Astrocyte (in vitro differentiated cells and primary cell): Measurements from ENCODE around the gene ADIPOQ. TPM values are rescaled to one million over a fixed set of nuclear protein-coding genes. Genes with fewer than 3 reads are reported as not detected.

ENCODE experiments used
- DNase-seq: peaks from one replicate; pipeline ENCODE4 v3.0.0-alpha.2; 2010; ENCODE audit warnings: low read depth
- FAIRE-seq: peaks from 2 replicates; lab custom pipeline; 2011; peaks lifted over from hg19 to GRCh38; lab: Jason Lieb, UNC
- H2AFZ ChIP-seq: 2 replicates; pipeline ENCODE4 v1.6.0; 2012; ENCODE audit warnings: low read depth, low read length, inconsistent platforms
- H3K27ac ChIP-seq: 2 replicates; pipeline ENCODE4 v1.5.1; 2011; ENCODE audit warnings: low read depth, low read length, inconsistent platforms
- H3K27me3 ChIP-seq: 2 replicates; pipeline ENCODE4 v1.6.0; 2011; ENCODE audit warnings: low read length, inconsistent platforms; ENCODE audit not compliant: insufficient read depth
- H3K36me3 ChIP-seq: 2 replicates; pipeline ENCODE4 v1.5.1; 2011; ENCODE audit warnings: low read length, inconsistent platforms; ENCODE audit not compliant: insufficient read depth
- H3K4me1 ChIP-seq: 2 replicates; pipeline ENCODE4 v1.5.1; 2011; ENCODE audit warnings: low read length, inconsistent platforms; ENCODE audit not compliant: insufficient read depth
- H3K4me2 ChIP-seq: 2 replicates; pipeline ENCODE4 v1.6.0; 2012; ENCODE audit warnings: low read length, inconsistent platforms
- H3K4me3 ChIP-seq: 2 replicates; pipeline ENCODE4 v1.5.1; 2011; ENCODE audit warnings: low read depth, mild to moderate bottlenecking, low read length, inconsistent platforms; ENCODE audit not compliant: insufficient read depth
- H3K79me2 ChIP-seq: 2 replicates; pipeline ENCODE4 v1.6.0; 2012; ENCODE audit warnings: mild to moderate bottlenecking, low read length, inconsistent platforms; ENCODE audit not compliant: insufficient read depth
- H3K9ac ChIP-seq: 2 replicates; pipeline ENCODE4 v1.6.0; 2012; ENCODE audit warnings: mild to moderate bottlenecking, low read length, inconsistent platforms
- H3K9me3 ChIP-seq: 2 replicates; pipeline ENCODE4 v1.5.1; 2012; ENCODE audit warnings: low read depth, mild to moderate bottlenecking, low read length, inconsistent platforms; ENCODE audit not compliant: insufficient read depth
- H4K20me1 ChIP-seq: 2 replicates; pipeline ENCODE4 v1.6.0; 2012; ENCODE audit warnings: low read length, inconsistent platforms; ENCODE audit not compliant: insufficient read depth
- H3K27ac Mint-ChIP-seq: one replicate; pipeline ENCODE4 v1.8.0; 2021; ENCODE audit warnings: mild to moderate bottlenecking, mixed read lengths; ENCODE audit not compliant: unreplicated experiment
- H3K27me3 Mint-ChIP-seq: one replicate; pipeline ENCODE4 v1.8.0; 2021; ENCODE audit warnings: low read depth, mixed read lengths; ENCODE audit not compliant: unreplicated experiment
- H3K36me3 Mint-ChIP-seq: one replicate; pipeline ENCODE4 v1.8.0; 2021; ENCODE audit warnings: low read depth, mixed read lengths; ENCODE audit not compliant: unreplicated experiment
- H3K4me1 Mint-ChIP-seq: one replicate; pipeline ENCODE4 v1.8.0; 2021; ENCODE audit warnings: low read depth, mixed read lengths; ENCODE audit not compliant: unreplicated experiment
- H3K4me3 Mint-ChIP-seq: one replicate; pipeline ENCODE4 v1.8.0; 2021; ENCODE audit warnings: mild to moderate bottlenecking, moderate library complexity, mixed read lengths; ENCODE audit not compliant: unreplicated experiment
- H3K9me3 Mint-ChIP-seq: one replicate; pipeline ENCODE4 v1.8.0; 2021; ENCODE audit warnings: mild to moderate bottlenecking, mixed read lengths; ENCODE audit not compliant: unreplicated experiment
- EZH2 ChIP-seq: IDR thresholded peaks from 2 replicates; pipeline ENCODE4 v1.6.1; 2012; ENCODE audit warnings: mild to moderate bottlenecking, low read length, inconsistent platforms; ENCODE audit not compliant: insufficient read depth
- total RNA-seq: library from RNA; stranded (reverse); gene quantifications from 2 replicates; pipeline ENCODE4 v1.2.1, GENCODE V29; 2021
- TF ChIP-seq, protein P1 (sequence below): IDR thresholded peaks from 2 replicates; pipeline ENCODE4 v1.5.1; 2011; ENCODE audit warnings: low read depth, mild to moderate bottlenecking, inconsistent platforms, low read length, moderate library complexity; ENCODE audit not compliant: insufficient read depth

ADIPOQ gene
- total RNA-seq, 1 donor from 2014 or later = not detected

DNA sequence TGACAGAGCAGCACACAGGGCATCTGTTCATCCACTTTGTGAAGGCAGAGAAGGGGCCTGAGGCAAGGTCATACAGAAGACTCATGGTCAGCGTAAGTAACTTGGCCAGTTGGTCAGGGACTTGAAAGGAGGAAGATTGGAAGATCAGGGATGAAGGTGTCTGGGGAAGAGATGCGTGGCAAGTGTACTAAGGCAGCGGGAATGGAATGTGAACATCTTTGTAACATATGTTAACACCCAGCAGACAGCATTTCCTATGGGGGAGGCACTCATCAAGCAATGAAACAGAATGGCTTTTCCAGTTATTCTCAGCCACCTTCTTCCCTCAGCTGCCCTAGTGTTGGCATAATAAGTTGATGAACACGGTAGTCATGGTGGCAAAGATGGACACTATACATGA is 28.4 kb upstream of the ADIPOQ start:
- DNase-seq = no peak
- Mint-ChIP-seq H3K27me3 (no peaks in the 10 kb centered on the region), H3K27ac (no peak overlapping the region), H3K4me1 (peaks cover 7% of the 10 kb centered on the region), H3K36me3 (no peaks in the 10 kb centered on the region), H3K9me3 (no peaks in the 10 kb centered on the region), H3K4me3 (no peak overlapping the region)
- TF ChIP-seq, protein P1, sequence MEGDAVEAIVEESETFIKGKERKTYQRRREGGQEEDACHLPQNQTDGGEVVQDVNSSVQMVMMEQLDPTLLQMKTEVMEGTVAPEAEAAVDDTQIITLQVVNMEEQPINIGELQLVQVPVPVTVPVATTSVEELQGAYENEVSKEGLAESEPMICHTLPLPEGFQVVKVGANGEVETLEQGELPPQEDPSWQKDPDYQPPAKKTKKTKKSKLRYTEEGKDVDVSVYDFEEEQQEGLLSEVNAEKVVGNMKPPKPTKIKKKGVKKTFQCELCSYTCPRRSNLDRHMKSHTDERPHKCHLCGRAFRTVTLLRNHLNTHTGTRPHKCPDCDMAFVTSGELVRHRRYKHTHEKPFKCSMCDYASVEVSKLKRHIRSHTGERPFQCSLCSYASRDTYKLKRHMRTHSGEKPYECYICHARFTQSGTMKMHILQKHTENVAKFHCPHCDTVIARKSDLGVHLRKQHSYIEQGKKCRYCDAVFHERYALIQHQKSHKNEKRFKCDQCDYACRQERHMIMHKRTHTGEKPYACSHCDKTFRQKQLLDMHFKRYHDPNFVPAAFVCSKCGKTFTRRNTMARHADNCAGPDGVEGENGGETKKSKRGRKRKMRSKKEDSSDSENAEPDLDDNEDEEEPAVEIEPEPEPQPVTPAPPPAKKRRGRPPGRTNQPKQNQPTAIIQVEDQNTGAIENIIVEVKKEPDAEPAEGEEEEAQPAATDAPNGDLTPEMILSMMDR = no peak
- TF ChIP-seq EZH2 = no peak
- Histone ChIP-seq H3K79me2 (no peaks in the 10 kb centered on the region), H3K27me3 (no peaks in the 10 kb centered on the region), H4K20me1 (no peaks in the 10 kb centered on the region), H3K4me1 (peaks cover 4% of the 10 kb centered on the region), H3K9me3 (no peaks in the 10 kb centered on the region), H3K4me3 (no peak overlapping the region), H3K36me3 (no peaks in the 10 kb centered on the region), H3K27ac (no peak overlapping the region), H3K4me2 (no peak overlapping the region), H2AFZ (no peak overlapping the region), H3K9ac (no peak overlapping the region)
- no peak for FAIRE-seq

DNA sequence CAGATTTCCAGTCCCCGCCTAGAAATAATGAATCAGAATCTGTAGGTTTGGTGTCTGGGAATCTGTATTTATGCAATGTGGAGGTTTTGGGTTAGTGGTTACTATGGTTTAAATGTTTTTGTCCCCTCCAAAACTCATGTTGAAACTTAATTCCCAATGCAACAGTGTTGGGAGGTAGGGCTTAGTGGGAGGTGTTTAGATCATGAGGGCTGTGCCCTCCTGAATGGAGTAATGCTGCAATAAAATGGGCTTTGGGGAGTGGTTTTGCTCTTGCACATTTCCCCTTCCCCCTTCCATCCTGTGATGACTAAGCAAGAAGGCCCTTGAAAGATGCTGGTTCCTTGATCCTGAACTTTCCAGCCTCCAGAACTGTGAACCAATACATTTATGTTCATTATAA is 27.1 kb upstream of the ADIPOQ start:
- Mint-ChIP-seq H3K27ac (peak overlapping the region; percentile 6), H3K36me3 (no peaks in the 10 kb centered on the region), H3K4me3 (no peak overlapping the region), H3K4me1 (peaks cover 7% of the 10 kb centered on the region), H3K9me3 (no peaks in the 10 kb centered on the region), H3K27me3 (no peaks in the 10 kb centered on the region)
- Histone ChIP-seq H3K4me3 (no peak overlapping the region), H3K9me3 (no peaks in the 10 kb centered on the region), H3K79me2 (no peaks in the 10 kb centered on the region), H3K4me1 (peaks cover 4% of the 10 kb centered on the region), H2AFZ (no peak overlapping the region), H3K9ac (no peak overlapping the region), H4K20me1 (no peaks in the 10 kb centered on the region), H3K27me3 (no peaks in the 10 kb centered on the region), H3K36me3 (no peaks in the 10 kb centered on the region), H3K27ac (no peak overlapping the region), H3K4me2 (peak overlapping the region; percentile 5)
- no peak for FAIRE-seq
- TF ChIP-seq, protein P1 = no peak
- TF ChIP-seq EZH2 = no peak
- DNase-seq = peak; percentile 54

DNA sequence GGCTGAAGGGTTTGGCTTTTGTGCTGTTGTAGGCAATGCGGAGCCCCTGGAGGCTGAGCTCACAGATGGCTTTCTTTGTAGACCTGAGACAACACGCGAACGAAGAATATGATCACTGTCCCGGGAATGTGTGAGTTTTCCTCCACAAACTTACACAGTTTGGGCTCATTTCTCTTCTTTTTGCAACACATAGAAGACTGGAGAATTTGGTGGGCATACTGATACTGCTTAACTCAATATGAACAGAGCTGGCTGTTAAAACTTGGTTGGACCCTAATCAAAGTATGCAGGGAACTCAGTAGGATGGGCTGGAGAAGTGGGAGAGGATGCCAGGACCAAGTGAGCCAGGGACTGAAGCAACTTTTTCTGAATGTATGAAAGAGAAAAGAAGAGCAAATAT is 24.0 kb upstream of the ADIPOQ start:
- Histone ChIP-seq H3K27me3 (no peaks in the 10 kb centered on the region), H3K4me2 (no peak overlapping the region), H3K79me2 (no peaks in the 10 kb centered on the region), H3K4me1 (peaks cover 10% of the 10 kb centered on the region), H2AFZ (no peak overlapping the region), H3K4me3 (no peak overlapping the region), H3K9ac (no peak overlapping the region), H3K9me3 (no peaks in the 10 kb centered on the region), H4K20me1 (no peaks in the 10 kb centered on the region), H3K27ac (no peak overlapping the region), H3K36me3 (no peaks in the 10 kb centered on the region)
- FAIRE-seq = no peak
- Mint-ChIP-seq H3K27ac (no peak overlapping the region), H3K27me3 (no peaks in the 10 kb centered on the region), H3K36me3 (no peaks in the 10 kb centered on the region), H3K4me3 (no peak overlapping the region), H3K9me3 (no peaks in the 10 kb centered on the region), H3K4me1 (peaks cover 13% of the 10 kb centered on the region)
- DNase-seq = no peak
- TF ChIP-seq EZH2 = no peak
